HG03354 (cell line): ENCODE data around the gene ADGRE2.
"Not testable (repeated sequence)": the region's sequence is repeated elsewhere in the genome, so short reads cannot be mapped to it uniquely, and the experiment has no call there.

ENCODE experiments used
- ATAC-seq: cut with Tn5 transposase; IDR thresholded peaks from one replicate; pipeline ENCODE4 v1.9.1; 2021; ENCODE audit warnings: mild to moderate bottlenecking; ENCODE audit not compliant: unreplicated experiment, poor library complexity, severe bottlenecking

The ADGRE2 gene

DNA sequence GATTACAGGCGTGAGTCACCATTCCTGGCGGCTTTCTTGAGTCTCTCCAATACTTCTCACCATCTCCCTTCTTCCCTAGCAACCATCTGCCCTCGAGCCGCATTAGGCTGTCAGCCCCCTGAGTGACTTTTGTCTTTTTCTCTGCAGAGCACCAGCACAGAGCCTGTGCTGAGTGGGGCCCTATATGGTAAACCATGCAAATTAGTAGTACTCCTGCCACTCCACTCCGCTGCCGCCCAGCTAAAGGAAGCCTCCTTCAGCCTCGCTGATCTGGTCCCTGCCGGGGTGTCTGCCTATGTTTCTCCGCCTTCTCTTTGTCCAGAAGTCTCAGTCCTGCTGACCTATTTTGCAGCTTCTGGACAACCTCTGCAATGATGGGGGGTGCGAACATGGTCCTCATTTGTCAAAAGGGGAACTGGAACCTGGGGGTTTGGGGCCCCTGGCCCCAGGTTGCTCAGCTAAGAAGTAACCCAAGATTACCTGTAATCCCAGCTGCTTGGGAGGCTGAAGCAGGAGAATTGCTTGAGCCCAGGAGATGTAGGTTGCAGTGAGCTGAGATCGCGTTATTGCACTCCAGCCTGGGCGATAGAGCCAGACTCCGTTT is 2.4 kb upstream of the ADGRE2 start:
- ATAC-seq: not testable (repeated sequence)

GRCh38 chr19:14779151-14779550 is 791 bp upstream of the ADGRE2 start:
- no peak for ATAC-seq

DNA sequence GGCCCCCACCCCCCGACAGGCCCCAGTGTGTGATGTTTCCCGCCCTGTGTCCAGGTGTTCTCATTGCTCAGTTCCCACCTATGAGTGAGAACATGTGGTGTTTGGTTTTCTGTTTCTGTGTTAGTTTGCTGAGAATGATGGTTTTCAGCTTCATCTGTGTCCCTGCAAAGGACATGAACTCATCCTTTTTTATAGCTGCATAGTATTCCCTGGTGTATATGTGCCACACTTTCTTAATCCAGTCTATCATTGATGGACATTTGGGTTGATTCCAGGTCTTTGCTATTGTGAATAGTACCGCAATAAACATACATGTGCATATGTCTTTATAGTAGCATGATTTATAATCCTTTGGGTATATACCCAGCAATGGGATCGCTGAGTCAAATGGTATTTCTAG is 715 bp downstream of the ADGRE2 start:
- ATAC-seq: not testable (repeated sequence)

DNA sequence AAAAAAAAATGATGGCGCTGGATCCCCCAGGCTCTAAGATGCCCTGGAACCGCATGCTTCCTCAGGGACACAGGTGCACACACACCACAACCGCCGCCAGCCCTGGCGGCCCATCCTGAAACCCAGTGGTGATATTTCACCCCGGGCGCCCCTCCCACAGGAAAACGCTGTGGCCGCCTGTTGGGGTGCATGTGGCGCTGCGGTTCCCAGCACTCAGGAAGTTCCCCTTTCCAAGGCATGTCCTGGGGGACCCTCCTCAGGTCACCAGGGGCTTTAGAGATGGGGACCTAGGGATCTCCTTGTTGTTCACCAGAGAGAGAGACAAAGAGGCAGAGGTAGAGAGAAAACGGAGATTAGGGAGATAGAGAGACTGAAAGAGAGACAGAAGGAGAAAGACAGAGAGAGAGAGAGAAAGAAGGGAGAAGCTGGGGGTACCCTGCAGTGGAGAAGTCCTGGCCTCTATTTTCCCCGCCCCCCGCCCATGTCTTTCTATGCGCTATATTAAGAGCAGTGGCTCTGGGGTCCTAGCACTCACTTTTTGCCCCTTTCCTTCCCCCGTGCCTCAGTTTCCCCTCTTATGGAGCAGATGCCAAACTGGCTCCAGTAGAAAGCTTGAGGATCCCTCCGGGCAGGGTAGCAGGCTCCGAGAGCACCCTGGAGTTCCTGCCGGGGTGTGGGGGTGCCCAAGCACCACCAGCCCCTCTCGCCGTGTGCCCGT is 2.3 kb downstream of the ADGRE2 start:
- no peak for ATAC-seq

- ATAC-seq: not testable (repeated sequence)
These were observed 3.0 kb downstream of the ADGRE2 start for GRCh38 chr19:14775326-14775725.

GRCh38 chr19:14774373-14774772 is 4.0 kb downstream of the ADGRE2 start:
- no peak for ATAC-seq

DNA sequence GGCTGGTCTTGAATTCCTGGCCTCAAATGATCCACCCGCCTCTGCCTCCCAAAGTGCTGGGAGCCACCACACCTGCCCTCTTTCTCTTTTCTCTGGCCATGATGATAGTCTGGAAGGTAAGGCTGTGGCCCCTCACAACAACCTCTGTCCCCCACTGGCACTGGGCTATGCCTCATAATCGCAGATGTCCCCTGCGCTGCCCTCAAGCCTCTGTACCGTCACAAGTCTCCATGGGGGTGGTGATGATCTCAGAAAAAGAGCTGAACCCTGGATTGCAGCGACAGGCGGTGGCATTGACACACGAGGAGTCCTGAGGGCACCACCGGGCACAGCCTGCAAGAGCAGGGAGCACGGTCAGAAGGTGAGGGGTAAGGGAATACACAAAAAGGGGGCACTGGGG is 4.6 kb downstream of the ADGRE2 start:
- ATAC-seq: not testable (repeated sequence)

GRCh38 chr19:14772995-14773394 is 5.4 kb downstream of the ADGRE2 start:
- no peak for ATAC-seq

DNA sequence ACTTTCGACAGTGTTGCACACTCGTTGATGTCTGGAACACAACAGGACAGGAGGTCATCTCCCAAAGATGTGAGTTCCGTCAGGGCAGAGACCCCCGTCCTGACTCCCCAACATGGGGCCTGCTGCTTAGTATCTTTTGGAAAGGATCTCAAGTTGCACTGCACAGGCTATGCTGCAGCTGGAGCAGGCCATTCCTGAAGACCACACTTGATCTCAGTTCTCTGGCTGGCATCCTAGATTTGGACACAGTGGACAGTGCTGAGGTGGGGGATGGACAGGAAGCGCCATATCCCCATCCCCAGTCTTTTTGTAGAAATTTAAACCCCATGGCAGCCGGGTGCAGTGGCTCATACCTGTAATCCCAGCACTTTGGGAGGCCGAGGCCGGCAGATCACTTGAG is 5.9 kb downstream of the ADGRE2 start:
- no peak for ATAC-seq

DNA sequence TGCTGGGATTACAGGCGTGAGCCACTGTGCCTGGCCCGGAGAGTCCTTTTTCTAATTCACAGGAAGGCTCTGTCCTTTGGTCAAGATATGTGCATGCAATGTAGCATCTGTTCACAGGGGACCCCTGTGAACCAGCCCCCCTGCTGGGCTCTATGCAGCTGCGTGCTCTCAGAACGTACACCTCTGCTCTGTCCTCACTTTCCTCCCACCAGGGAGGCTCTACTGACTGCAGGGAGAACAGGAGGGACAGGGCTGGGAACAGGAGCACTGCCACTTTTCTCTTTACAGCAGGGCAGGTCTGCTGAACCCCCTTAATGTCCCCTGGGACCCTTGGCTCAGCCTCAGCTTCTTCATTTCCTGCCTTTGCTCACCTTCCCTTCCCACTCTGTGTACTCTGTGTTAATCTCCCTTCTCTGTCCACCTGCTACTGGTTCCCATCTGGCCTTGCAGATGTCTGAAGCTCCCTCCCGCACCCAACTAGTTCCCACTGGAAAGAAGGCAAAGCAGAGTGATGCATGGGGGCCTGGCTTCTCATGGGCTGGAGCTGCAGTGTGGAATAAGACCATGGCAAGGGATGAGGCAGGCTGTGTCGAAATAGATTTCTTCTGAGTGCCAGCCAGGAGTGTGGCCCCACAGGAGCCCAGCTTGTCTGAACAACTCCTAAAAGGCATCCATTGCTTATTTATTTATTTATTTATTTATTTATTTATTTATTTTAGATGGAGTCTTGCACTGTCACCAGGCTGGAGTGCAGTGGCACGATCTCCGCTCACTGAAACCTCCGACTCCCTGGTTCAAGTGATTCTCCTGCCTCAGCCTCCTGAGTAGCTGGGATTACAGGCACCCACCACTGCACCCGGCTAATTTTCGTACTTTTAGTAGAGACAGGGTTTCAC is 7.2 kb downstream of the ADGRE2 start:
- no peak for ATAC-seq

GRCh38 chr19:14770136-14770535 is 8.2 kb downstream of the ADGRE2 start:
- no peak for ATAC-seq

DNA sequence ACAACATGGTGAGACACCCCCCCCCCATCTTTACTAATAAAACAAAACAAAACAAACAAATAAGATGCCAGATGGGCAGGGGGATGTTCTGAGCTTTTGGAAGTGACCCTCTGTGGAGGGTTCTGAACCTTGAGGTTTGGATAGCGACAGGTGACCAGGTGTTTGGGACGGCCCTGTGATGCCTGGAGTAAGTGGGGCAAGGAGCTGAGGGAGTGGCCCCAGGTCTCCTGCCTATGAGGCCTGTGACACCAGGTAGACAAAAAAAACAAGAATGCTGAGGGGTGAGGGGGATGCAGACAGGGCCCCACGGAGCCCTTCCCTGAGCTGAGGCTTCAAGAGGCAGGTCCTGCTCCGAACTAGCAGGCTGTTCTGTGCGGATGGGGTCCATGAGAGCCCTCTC is 9.2 kb downstream of the ADGRE2 start:
- ATAC-seq: no peak

DNA sequence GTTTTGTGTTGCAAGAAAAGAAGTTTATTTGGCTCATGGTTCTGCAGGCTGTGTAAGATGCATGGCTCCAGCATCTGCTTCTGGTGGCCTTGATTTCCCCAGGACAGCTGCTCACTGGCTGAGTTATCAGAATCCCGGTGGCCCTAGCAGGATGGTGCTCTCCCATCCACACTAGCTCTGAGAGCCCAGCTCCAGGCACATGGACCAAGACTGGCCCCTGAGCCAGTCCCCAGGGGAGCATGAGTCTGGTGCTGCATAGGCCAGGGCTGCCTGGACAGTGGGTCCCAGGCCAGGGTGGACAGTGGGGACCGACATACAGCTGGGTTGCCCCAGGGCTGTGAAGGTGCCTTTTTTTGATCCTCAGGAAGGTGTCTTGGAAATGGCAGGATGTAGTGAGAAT is 10.4 kb downstream of the ADGRE2 start:
- ATAC-seq: no peak

DNA sequence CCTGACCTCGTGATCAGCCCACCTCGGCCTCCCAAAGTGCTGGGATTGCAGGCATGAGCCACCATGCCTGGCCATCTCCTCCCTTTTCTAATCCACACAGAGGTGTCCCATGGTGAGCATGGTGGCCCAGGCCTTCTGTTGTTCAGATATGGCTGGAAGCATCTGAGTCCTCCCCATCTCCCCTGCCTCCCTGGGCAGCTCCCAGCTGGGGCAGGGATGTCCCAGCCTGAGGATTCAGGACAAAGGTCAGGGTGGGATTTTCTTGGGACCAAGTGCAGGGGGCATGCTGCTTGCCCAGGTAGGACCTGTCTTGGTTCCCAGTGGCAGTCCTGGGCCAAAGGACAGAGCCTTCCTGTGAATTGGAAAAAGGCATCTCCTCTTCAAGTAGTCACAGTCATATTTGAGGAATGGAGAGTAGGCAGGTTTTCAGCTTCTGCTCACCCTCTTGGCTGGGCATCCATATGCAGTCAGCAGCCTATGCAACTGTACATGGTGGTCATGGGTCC is 10.8 kb downstream of the ADGRE2 start:
- ATAC-seq: no peak

DNA sequence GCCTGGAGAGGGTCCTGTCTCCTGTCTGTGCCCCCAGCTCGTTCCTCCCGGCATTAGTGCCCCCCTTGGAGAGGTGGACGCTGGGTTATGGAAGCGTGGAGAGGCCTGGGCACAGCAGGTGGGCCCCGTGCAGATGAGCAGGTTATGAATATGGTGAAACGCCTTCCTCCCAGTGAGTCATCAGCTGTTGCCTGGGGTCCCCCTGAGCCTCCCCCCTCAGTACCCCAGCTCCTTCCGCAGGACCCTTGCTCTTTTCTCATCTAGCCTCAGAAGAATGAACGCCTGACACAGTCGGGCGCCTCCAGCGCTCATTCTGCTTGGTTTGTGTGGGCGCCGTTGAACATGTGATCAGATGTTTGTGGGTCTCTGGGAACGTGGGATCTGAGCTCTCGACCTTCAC is 12.5 kb downstream of the ADGRE2 start:
- ATAC-seq: not testable (repeated sequence)

GRCh38 chr19:14765403-14765802 is 13.0 kb downstream of the ADGRE2 start:
- ATAC-seq: not testable (repeated sequence)

GRCh38 chr19:14764401-14764800 is 14.0 kb downstream of the ADGRE2 start:
- no peak for ATAC-seq

DNA sequence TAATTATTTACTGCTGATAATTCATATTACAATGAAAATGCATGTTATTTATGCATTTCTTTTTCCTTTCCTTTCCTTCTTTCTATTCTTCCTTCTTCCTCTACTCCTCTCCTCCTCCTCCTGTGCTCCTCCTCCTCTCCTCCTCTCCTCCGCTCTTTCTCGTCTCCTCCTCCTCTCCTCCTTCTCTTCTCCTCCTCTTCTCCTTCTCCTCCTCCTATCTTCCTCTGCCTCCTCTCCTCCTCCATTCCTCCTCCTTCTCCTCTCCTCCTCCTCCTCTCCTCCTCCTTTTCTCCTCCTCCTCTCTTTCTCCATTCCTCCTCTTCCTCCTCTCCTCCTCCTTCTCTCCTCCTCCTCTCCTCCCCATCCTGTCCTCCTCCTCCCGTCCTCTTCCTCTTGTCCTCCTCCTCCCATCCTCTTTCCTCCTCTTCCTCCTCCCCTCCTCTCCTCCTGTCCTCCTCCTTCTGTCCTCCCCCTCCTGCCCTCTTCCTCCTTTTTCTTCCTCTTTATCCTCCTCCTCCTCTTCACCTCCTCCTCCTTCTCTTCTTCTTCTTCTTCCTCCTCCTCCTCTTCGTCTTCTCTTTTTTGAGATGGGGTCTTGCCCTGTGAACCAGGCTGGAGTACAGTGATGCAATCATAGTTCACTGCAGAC is 14.7 kb downstream of the ADGRE2 start:
- no peak for ATAC-seq

DNA sequence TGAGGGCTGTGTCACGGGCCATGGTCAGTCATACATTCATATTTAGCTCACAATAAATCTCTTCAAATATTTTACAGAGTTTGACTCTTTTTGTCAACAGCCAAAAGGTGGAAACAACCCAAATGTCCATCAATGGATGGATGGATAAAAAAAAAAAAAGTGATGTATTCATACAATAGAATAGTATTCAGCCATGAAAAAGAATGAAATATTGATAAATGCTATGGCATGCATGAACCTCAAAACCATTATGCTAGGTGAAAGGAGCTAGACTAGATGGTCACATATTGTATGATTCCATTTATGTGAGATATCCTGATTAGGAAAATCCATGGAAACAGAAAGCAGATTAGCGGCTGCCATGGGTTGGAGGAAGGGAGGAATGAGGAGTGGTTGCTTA is 16.2 kb downstream of the ADGRE2 start:
- ATAC-seq: no peak

GRCh38 chr19:14761607-14762006 is 16.8 kb downstream of the ADGRE2 start:
- ATAC-seq: no peak
